ENCODE results near the gene MEX3D. TPM values are rescaled to one million over a fixed set of nuclear protein-coding genes. Genes with fewer than 3 reads are reported as not detected.
"Not testable (repeated sequence)": the region's sequence is repeated elsewhere in the genome, so short reads cannot be mapped to it uniquely, and the experiment has no call there.

The MEX3D gene
- total and polyA plus RNA-seq, 2 donors (not counting 1 experiment from before 2014, with no cell fraction given): 5.3 to 33.0 TPM

DNA sequence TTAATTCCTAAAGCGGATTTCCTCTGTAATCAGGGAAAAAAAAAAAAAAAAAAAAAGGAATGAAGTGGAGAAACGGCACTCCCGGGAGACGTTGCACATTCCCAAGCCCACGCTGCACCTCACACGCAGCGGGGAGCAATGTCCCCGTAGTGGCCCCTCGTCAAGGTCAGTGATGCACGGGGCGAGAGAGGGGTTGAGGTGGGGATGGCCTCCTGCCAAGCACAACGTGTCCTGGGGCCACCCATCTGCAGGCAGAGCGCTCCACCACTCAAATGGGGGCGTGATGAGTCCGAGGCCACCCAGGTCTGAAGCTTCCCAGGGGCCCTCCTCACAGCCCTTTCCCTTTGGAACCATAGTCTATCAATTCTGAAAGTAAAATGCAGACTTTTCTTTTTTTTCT lies 29.1 kb downstream of the MEX3D start:
- no peak overlapping the region for H3K4me3 ChIP-seq (replicated peaks in 1 of 4; ENCODE audit: control extremely low read depth in 1 of 4, insufficient read depth in 1 of 4, low read depth in 3 of 4, low read length in 4 of 4)
- no peak overlapping the region for H3K9ac ChIP-seq (ENCODE audit: insufficient read depth, low read length)
- no peak overlapping the region for H3K4me2 ChIP-seq (ENCODE audit: extremely low read depth, insufficient read depth, low read length)
- H3K9me3 ChIP-seq (ENCODE audit: control insufficient read depth, insufficient read depth, low read depth, low read length): no peaks in the 10 kb centered on the region
- no peaks in the 10 kb centered on the region for H4K20me1 ChIP-seq (ENCODE audit: control insufficient read depth, extremely low read depth, insufficient read depth, low read length)
- no peaks in the 10 kb centered on the region for H3K27me3 ChIP-seq (ENCODE audit: control insufficient read depth, insufficient read depth, low read length)
- H3K4me1 ChIP-seq (ENCODE audit: control insufficient read depth, extremely low read depth, insufficient read depth, low read length): no peaks in the 10 kb centered on the region
- TF ChIP-seq, protein P1, sequence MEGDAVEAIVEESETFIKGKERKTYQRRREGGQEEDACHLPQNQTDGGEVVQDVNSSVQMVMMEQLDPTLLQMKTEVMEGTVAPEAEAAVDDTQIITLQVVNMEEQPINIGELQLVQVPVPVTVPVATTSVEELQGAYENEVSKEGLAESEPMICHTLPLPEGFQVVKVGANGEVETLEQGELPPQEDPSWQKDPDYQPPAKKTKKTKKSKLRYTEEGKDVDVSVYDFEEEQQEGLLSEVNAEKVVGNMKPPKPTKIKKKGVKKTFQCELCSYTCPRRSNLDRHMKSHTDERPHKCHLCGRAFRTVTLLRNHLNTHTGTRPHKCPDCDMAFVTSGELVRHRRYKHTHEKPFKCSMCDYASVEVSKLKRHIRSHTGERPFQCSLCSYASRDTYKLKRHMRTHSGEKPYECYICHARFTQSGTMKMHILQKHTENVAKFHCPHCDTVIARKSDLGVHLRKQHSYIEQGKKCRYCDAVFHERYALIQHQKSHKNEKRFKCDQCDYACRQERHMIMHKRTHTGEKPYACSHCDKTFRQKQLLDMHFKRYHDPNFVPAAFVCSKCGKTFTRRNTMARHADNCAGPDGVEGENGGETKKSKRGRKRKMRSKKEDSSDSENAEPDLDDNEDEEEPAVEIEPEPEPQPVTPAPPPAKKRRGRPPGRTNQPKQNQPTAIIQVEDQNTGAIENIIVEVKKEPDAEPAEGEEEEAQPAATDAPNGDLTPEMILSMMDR (conservative IDR thresholded peaks at IDR 0.05 in 1 of 2, IDR thresholded peaks at IDR 0.05 in 1 of 2; ENCODE audit: low read depth in 1 of 2, low read length in 2 of 2): no peak
- no peak for TF ChIP-seq EZH2 (IDR thresholded peaks at IDR 0.05; ENCODE audit: low read length, missing control alignments)
- H3K79me2 ChIP-seq (ENCODE audit: control insufficient read depth, insufficient read depth, low read length): no peaks in the 10 kb centered on the region
- DNase-seq (ENCODE audit: low read depth in 2 of 2): no peak
- no peak overlapping the region for H3K27ac ChIP-seq (ENCODE audit: insufficient read depth, low read length)
- H2AFZ ChIP-seq (ENCODE audit: low read length): no peak overlapping the region
- H3K36me3 ChIP-seq (ENCODE audit: control insufficient read depth, insufficient read depth, low read length): no peaks in the 10 kb centered on the region

DNA sequence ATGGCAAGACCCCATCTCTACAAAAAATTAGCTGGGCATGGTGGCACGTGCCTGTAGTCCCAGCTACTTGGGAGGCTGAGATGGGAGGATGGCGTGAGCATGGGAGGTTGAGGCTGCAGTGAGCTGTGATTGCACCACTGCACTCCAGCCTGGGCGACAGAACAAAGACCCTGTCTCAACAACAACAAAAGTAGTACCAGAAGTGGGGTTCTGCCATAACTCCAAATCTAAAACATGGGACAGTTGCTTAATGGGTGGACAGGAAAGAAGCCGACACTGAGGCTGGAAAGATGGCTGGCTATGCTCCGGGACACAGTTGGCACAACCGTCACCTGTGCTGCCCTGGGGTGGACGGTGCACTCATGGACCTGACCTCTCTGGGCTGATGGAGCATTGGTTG lies 32.4 kb downstream of the MEX3D start:
- not testable (repeated sequence) for H4K20me1 ChIP-seq (ENCODE audit: control insufficient read depth, extremely low read depth, insufficient read depth, low read length); H3K4me2 ChIP-seq (ENCODE audit: extremely low read depth, insufficient read depth, low read length); H3K4me3 ChIP-seq (replicated peaks in 1 of 4; ENCODE audit: control extremely low read depth in 1 of 4, insufficient read depth in 1 of 4, low read depth in 3 of 4, low read length in 4 of 4); H3K27ac ChIP-seq (ENCODE audit: insufficient read depth, low read length); DNase-seq (ENCODE audit: low read depth in 2 of 2); H3K27me3 ChIP-seq (ENCODE audit: control insufficient read depth, insufficient read depth, low read length); H3K79me2 ChIP-seq (ENCODE audit: control insufficient read depth, insufficient read depth, low read length); H3K4me1 ChIP-seq (ENCODE audit: control insufficient read depth, extremely low read depth, insufficient read depth, low read length); H3K9ac ChIP-seq (ENCODE audit: insufficient read depth, low read length); H2AFZ ChIP-seq (ENCODE audit: low read length); H3K9me3 ChIP-seq (ENCODE audit: control insufficient read depth, insufficient read depth, low read depth, low read length); H3K36me3 ChIP-seq (ENCODE audit: control insufficient read depth, insufficient read depth, low read length)

DNA sequence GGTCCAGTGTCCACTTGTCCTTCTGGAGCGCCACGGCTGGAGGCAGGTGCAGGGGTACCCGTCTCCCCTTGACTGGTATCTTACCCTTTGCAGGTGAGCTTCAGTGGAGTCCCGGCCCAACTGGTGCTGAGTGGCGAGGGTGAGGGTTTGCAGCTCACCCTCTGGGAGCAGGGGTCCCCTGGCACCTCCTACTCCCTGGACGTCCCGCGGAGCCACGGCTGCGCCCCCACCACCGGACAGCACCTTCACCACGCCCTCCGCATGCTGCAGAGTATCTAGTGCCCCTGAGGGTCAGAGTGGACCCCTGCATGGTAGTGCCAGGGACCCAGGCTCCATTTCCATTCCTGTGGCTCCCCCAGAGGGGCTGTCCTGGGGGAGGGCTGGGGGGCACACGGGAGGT lies 33.2 kb downstream of the MEX3D start:
- H3K4me2 ChIP-seq (ENCODE audit: extremely low read depth, insufficient read depth, low read length): no peak overlapping the region
- no peak overlapping the region for H3K27ac ChIP-seq (ENCODE audit: insufficient read depth, low read length)
- H3K4me3 ChIP-seq (replicated peaks in 1 of 4; ENCODE audit: control extremely low read depth in 1 of 4, insufficient read depth in 1 of 4, low read depth in 3 of 4, low read length in 4 of 4): no peak overlapping the region
- no peaks in the 10 kb centered on the region for H3K27me3 ChIP-seq (ENCODE audit: control insufficient read depth, insufficient read depth, low read length)
- H3K79me2 ChIP-seq (ENCODE audit: control insufficient read depth, insufficient read depth, low read length): no peaks in the 10 kb centered on the region
- TF ChIP-seq, protein P1 (conservative IDR thresholded peaks at IDR 0.05 in 1 of 2, IDR thresholded peaks at IDR 0.05 in 1 of 2; ENCODE audit: low read depth in 1 of 2, low read length in 2 of 2): no peak
- TF ChIP-seq EZH2 (IDR thresholded peaks at IDR 0.05; ENCODE audit: low read length, missing control alignments): no peak
- H3K9ac ChIP-seq (ENCODE audit: insufficient read depth, low read length): no peak overlapping the region
- no peaks in the 10 kb centered on the region for H4K20me1 ChIP-seq (ENCODE audit: control insufficient read depth, extremely low read depth, insufficient read depth, low read length)
- no peak overlapping the region for H2AFZ ChIP-seq (ENCODE audit: low read length)
- H3K36me3 ChIP-seq (ENCODE audit: control insufficient read depth, insufficient read depth, low read length): no peaks in the 10 kb centered on the region
- no peaks in the 10 kb centered on the region for H3K4me1 ChIP-seq (ENCODE audit: control insufficient read depth, extremely low read depth, insufficient read depth, low read length)
- no peak for DNase-seq (ENCODE audit: low read depth in 2 of 2)
- H3K9me3 ChIP-seq (ENCODE audit: control insufficient read depth, insufficient read depth, low read depth, low read length): no peaks in the 10 kb centered on the region

All from fibroblast of lung (primary cell).